ENCODE measurements around the gene FHAD1. TPM values are rescaled to one million over a fixed set of nuclear protein-coding genes. Genes with fewer than 3 reads are reported as not detected.

The FHAD1 gene
- total and polyA plus RNA-seq, 2 of the 13 experiments (the other 11 are each of a cell fraction or from before 2014, with no cell fraction given) = not detected

DNA sequence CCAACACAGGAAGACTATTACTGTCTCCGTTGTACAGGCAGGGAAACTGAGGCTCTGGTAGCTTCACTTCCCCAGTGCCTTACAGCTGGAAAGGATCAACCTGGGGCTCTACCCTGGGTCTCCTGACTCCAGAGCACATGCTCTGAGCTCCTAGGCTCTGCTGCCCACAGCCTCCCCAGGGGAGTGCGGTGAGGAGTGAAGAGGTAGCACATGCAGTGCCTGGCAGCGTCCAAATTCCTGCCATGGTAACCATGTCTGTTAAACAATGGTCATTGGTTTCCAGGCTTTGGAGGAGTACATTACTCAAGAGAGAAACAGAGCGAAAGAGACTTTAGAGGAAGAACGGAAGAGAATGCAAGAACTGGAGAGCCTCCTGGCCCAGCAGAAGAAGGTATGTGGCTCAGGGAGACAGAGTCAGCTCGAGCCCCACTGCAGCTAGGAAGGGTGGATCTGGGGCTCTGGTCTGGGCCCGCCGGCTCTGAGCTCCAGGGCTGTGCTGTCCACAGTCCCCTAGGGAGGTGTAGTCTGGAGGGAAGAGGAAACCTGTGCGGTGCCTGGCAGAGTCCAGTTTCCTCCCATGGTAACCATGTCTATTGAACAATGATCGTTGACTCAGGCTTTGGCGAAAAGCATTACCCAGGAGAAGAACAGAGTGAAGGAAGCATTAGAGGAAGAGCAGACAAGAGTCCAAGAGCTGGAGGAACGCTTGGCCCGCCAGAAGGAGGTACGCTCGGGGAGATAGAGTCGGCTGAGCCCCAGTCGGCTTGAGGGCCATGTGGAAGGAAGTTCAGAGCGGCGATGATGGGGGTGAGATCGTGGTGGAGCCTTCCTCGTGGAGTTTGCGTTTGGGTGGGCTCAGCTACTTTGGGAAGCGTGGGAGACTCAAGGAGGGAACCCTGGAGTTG lies 98.0 kb downstream of the FHAD1 start (continued):
- TF ChIP-seq KLF15 (CRISPR knock-in tag; IDR thresholded peaks at IDR 0.05; ENCODE audit: borderline replicate concordance) = no peak

DNA sequence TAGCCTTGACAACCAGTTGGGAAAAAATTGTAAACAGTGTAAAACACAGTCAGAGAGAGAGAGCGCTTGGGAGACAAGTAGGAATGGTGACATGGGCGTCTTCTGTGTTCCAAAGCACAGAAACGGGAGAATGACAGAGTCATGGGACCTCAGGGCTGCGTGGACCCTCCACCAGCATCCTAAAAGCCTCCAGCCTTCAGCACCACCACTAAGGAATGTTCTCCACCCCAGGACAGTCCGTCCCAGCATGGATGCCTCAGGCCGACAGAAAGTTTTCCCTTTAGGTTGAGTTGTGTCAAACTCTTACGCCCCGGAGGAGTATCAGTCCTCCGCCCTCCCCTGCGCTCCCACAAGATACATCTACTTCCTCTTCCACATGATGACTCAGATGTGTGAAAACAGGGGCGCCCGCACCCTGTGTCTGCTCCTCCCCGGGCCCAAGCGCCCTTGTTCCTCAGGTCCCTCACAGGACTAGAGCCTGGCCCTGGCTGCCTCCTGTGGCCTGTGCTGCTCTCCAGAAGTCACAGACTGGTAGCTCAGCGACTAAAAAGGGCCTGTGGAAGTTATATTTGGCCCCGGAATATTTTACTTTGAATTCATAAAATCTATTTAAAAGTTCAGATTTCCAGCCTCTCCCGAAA lies 98.8 kb downstream of the FHAD1 start:
- Histone ChIP-seq H3K4me2 (ENCODE audit: low read depth, low read length) (no peak overlapping the region), H3K36me3 (replicated peaks in 1 of 2; ENCODE audit: control insufficient read depth in 1 of 2, insufficient read depth in 2 of 2, low read length in 2 of 2) (no peaks in the 10 kb centered on the region), H3K4me3 (replicated peaks in 1 of 3; ENCODE audit: insufficient read depth in 1 of 3, low read depth in 2 of 3, low read length in 3 of 3) (no peak overlapping the region), H4K20me1 (ENCODE audit: insufficient read depth, low read length) (no peaks in the 10 kb centered on the region), H3K79me2 (ENCODE audit: insufficient read depth, low read length) (no peaks in the 10 kb centered on the region), H3K27ac (ENCODE audit: extremely low read length, insufficient read depth, low read length) (no peak overlapping the region), H2AFZ (ENCODE audit: low read length) (no peak overlapping the region), H3K4me1 (ENCODE audit: insufficient read depth, low read length) (peaks cover 31% of the 10 kb centered on the region), H3K9me3 (ENCODE audit: low read length) (no peaks in the 10 kb centered on the region), H3K27me3 (ENCODE audit: control insufficient read depth in 1 of 2, insufficient read depth in 2 of 2, low read length in 2 of 2) (peaks cover 0 to 21% of the 10 kb centered on the region in 2 experiments; a peak in 4 of 5 replicates), H3K9ac (ENCODE audit: insufficient read depth, low read depth, low read length) (no peak overlapping the region)
- FAIRE-seq (no peak), ATAC-seq (no peak), DNase-seq (ENCODE audit: low spot score) (no peak)
- in situ Hi-C loops (cut with HindIII; ENCODE audit: extremely low pct_ligation_motif_present, low pct_unique_long_range_greater_than_20kb) = no loop called here
- ChIA-PET POLR2A (no interaction called here), CTCF (ENCODE audit: low intra/inter-chr PET ratio, low total read pairs) (no interaction called here)
- 64% methylated on average over 15 of the region's 17 CpGs for WGBS (ENCODE audit: low lambda C conversion rate)
- no TSS peak for BruUV-seq (replicated peaks)
- intact Hi-C loops (cut with micrococcal nuclease; ENCODE audit: unreplicated experiment) = no loop called here
- no peak for TF ChIP-seq POLR2G (IDR thresholded peaks at IDR 0.05; ENCODE audit: low read depth, low read length)
- TF ChIP-seq, protein P1, sequence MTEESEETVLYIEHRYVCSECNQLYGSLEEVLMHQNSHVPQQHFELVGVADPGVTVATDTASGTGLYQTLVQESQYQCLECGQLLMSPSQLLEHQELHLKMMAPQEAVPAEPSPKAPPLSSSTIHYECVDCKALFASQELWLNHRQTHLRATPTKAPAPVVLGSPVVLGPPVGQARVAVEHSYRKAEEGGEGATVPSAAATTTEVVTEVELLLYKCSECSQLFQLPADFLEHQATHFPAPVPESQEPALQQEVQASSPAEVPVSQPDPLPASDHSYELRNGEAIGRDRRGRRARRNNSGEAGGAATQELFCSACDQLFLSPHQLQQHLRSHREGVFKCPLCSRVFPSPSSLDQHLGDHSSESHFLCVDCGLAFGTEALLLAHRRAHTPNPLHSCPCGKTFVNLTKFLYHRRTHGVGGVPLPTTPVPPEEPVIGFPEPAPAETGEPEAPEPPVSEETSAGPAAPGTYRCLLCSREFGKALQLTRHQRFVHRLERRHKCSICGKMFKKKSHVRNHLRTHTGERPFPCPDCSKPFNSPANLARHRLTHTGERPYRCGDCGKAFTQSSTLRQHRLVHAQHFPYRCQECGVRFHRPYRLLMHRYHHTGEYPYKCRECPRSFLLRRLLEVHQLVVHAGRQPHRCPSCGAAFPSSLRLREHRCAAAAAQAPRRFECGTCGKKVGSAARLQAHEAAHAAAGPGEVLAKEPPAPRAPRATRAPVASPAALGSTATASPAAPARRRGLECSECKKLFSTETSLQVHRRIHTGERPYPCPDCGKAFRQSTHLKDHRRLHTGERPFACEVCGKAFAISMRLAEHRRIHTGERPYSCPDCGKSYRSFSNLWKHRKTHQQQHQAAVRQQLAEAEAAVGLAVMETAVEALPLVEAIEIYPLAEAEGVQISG (CRISPR knock-in tag; IDR thresholded peaks at IDR 0.05) = no peak
- TF ChIP-seq ZSCAN25 (CRISPR knock-in tag; IDR thresholded peaks at IDR 0.05) = no peak
- no peak for TF ChIP-seq ZNF44 (CRISPR knock-in tag; IDR thresholded peaks at IDR 0.05)
- TF ChIP-seq SMARCC2 (IDR thresholded peaks at IDR 0.05) = no peak
- TF ChIP-seq ZNF878 (CRISPR knock-in tag; IDR thresholded peaks at IDR 0.05) = no peak
- no peak for TF ChIP-seq DNMT1 (CRISPR knock-in tag; IDR thresholded peaks at IDR 0.05)
- TF ChIP-seq, protein P2, sequence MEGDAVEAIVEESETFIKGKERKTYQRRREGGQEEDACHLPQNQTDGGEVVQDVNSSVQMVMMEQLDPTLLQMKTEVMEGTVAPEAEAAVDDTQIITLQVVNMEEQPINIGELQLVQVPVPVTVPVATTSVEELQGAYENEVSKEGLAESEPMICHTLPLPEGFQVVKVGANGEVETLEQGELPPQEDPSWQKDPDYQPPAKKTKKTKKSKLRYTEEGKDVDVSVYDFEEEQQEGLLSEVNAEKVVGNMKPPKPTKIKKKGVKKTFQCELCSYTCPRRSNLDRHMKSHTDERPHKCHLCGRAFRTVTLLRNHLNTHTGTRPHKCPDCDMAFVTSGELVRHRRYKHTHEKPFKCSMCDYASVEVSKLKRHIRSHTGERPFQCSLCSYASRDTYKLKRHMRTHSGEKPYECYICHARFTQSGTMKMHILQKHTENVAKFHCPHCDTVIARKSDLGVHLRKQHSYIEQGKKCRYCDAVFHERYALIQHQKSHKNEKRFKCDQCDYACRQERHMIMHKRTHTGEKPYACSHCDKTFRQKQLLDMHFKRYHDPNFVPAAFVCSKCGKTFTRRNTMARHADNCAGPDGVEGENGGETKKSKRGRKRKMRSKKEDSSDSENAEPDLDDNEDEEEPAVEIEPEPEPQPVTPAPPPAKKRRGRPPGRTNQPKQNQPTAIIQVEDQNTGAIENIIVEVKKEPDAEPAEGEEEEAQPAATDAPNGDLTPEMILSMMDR (CRISPR knock-in tag; IDR thresholded peaks at IDR 0.05) = no peak
- TF ChIP-seq, protein P3, sequence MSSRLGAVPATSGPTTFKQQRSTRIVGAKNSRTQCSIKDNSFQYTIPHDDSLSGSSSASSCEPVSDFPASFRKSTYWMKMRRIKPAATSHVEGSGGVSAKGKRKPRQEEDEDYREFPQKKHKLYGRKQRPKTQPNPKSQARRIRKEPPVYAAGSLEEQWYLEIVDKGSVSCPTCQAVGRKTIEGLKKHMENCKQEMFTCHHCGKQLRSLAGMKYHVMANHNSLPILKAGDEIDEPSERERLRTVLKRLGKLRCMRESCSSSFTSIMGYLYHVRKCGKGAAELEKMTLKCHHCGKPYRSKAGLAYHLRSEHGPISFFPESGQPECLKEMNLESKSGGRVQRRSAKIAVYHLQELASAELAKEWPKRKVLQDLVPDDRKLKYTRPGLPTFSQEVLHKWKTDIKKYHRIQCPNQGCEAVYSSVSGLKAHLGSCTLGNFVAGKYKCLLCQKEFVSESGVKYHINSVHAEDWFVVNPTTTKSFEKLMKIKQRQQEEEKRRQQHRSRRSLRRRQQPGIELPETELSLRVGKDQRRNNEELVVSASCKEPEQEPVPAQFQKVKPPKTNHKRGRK (CRISPR knock-in tag; IDR thresholded peaks at IDR 0.05) = no peak
- TF ChIP-seq FIP1L1 (IDR thresholded peaks at IDR 0.05; ENCODE audit: borderline replicate concordance, insufficient read depth, low read depth, low read length) = no peak
- no peak for TF ChIP-seq RNF2 (conservative IDR thresholded peaks at IDR 0.05; ENCODE audit: low read depth)
- TF ChIP-seq ZNF773 (CRISPR knock-in tag; IDR thresholded peaks at IDR 0.05; ENCODE audit: borderline replicate concordance) = no peak

All from HepG2 (cell line).